Chondrocyte (in vitro differentiated cells): ENCODE measurements around the gene PLCH1. TPM values are rescaled to one million over a fixed set of nuclear protein-coding genes. Genes with fewer than 3 reads are reported as not detected.
"Not testable (repeated sequence)": the region's sequence is repeated elsewhere in the genome, so short reads cannot be mapped to it uniquely, and the experiment has no call there.

Experiments used
- DNase-seq: peaks from one replicate; pipeline ENCODE4 v3.0.0; 2021; ENCODE audit warnings: mixed read lengths, low spot score
- H3K27ac Mint-ChIP-seq: one replicate; pipeline ENCODE4 v1.8.0; 2021; ENCODE audit warnings: mild to moderate bottlenecking, moderate library complexity, mixed read lengths; ENCODE audit not compliant: unreplicated experiment
- H3K27me3 Mint-ChIP-seq: 2 replicates; pipeline ENCODE4 v1.8.0; 2021; ENCODE audit warnings: low read depth, mixed read lengths
- H3K36me3 Mint-ChIP-seq: 2 replicates; pipeline ENCODE4 v1.8.0; 2021; ENCODE audit warnings: low read depth, mixed read lengths
- H3K4me1 Mint-ChIP-seq: 2 replicates; pipeline ENCODE4 v1.8.0; 2021; ENCODE audit warnings: low read depth, mild to moderate bottlenecking, mixed read lengths
- H3K4me3 Mint-ChIP-seq: one replicate; pipeline ENCODE4 v1.8.0; 2021; ENCODE audit warnings: mild to moderate bottlenecking, moderate library complexity, mixed read lengths; ENCODE audit not compliant: unreplicated experiment
- H3K9me3 Mint-ChIP-seq: 2 replicates; pipeline ENCODE4 v1.8.0; 2021; ENCODE audit warnings: low read depth, mixed read lengths
- total RNA-seq: library from RNA; stranded (reverse); gene quantifications from 3 replicates; pipeline ENCODE4 v1.2.1, GENCODE V29; 2021
- TF ChIP-seq, protein P1 (sequence below): fragments of 200-600 bp; sonication (generic); IDR thresholded peaks from 2 replicates; pipeline ENCODE4 v1.5.0; 2021; ENCODE audit warnings: antibody characterized with exemption, mild to moderate bottlenecking, moderate library complexity

PLCH1 gene
- total RNA-seq, 1 donor from 2014 or later = 0.17 TPM

- Mint-ChIP-seq H3K36me3 (no peaks in the 10 kb centered on the region), H3K27ac (no peak overlapping the region), H3K9me3 (no peaks in the 10 kb centered on the region), H3K4me3 (no peak overlapping the region), H3K27me3 (no peaks in the 10 kb centered on the region), H3K4me1 (no peaks in the 10 kb centered on the region)
- TF ChIP-seq, protein P1, sequence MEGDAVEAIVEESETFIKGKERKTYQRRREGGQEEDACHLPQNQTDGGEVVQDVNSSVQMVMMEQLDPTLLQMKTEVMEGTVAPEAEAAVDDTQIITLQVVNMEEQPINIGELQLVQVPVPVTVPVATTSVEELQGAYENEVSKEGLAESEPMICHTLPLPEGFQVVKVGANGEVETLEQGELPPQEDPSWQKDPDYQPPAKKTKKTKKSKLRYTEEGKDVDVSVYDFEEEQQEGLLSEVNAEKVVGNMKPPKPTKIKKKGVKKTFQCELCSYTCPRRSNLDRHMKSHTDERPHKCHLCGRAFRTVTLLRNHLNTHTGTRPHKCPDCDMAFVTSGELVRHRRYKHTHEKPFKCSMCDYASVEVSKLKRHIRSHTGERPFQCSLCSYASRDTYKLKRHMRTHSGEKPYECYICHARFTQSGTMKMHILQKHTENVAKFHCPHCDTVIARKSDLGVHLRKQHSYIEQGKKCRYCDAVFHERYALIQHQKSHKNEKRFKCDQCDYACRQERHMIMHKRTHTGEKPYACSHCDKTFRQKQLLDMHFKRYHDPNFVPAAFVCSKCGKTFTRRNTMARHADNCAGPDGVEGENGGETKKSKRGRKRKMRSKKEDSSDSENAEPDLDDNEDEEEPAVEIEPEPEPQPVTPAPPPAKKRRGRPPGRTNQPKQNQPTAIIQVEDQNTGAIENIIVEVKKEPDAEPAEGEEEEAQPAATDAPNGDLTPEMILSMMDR = no peak
- no peak for DNase-seq
Measured at GRCh38 chr3:155407331-155407730, 337.5 kb downstream of the PLCH1 start.

- peaks cover 3% of the 10 kb centered on the region for H3K27me3 Mint-ChIP-seq
- no peak overlapping the region for H3K4me3 Mint-ChIP-seq
- DNase-seq = no peak
- no peaks in the 10 kb centered on the region for H3K4me1 Mint-ChIP-seq
- TF ChIP-seq, protein P1 = no peak
- no peaks in the 10 kb centered on the region for H3K36me3 Mint-ChIP-seq
- no peak overlapping the region for H3K27ac Mint-ChIP-seq
- H3K9me3 Mint-ChIP-seq = peaks cover 4% of the 10 kb centered on the region
Measured at GRCh38 chr3:155404486-155404885, 340.4 kb downstream of the PLCH1 start.

- Mint-ChIP-seq H3K36me3 (no peaks in the 10 kb centered on the region), H3K9me3 (peaks cover 4% of the 10 kb centered on the region), H3K27ac (no peak overlapping the region), H3K27me3 (peaks cover 3% of the 10 kb centered on the region), H3K4me1 (no peaks in the 10 kb centered on the region), H3K4me3 (no peak overlapping the region)
- TF ChIP-seq, protein P1 = no peak
- DNase-seq = no peak
Measured at GRCh38 chr3:155402656-155403055, 342.2 kb downstream of the PLCH1 start.

DNA sequence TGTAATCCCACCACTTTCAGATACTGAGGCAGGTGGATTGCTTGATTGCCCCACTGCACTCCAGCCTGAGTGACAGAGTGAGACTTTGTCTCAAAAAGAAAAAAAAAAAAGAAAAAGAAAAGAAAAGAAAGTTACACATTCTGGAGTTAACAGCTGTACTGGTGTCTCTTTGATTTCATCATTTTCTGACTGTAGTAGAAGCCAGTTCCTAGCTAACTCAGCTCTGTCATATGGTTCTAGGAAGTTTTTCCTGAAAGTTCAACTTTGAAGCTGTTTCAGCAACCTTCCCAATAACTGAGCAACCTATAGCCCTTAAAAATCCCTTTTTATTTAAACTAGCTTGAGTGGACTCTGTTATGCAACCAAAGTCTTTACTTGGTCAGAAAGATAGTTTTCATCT lies 346.8 kb downstream of the PLCH1 start:
- H3K27ac Mint-ChIP-seq = no peak overlapping the region
- TF ChIP-seq, protein P1 = no peak
- H3K4me3 Mint-ChIP-seq = no peak overlapping the region
- no peaks in the 10 kb centered on the region for H3K36me3 Mint-ChIP-seq
- peaks cover 9% of the 10 kb centered on the region for H3K9me3 Mint-ChIP-seq
- no peaks in the 10 kb centered on the region for H3K4me1 Mint-ChIP-seq
- peaks cover 6% of the 10 kb centered on the region for H3K27me3 Mint-ChIP-seq
- DNase-seq = no peak

DNA sequence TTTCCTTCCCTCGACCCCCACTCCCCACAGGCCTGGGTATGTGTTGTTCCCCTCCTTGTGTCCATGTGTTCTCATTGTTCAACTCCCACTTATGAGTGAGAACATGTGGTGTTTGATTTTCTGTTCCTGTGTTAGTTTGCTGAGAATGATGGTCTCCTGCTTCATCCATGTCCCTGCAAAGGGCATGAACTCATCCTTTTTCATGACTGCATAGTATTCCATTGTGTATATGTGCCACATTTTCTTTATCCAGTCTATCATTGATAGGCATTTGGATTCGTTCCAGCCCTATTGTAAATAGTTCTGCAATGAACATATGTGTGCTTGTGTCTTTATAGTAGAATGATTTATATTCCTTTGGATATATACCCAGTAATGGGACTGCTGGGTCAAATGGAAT lies 350.0 kb downstream of the PLCH1 start:
- H3K36me3 Mint-ChIP-seq, H3K27ac Mint-ChIP-seq, H3K9me3 Mint-ChIP-seq, H3K4me1 Mint-ChIP-seq, H3K4me3 Mint-ChIP-seq, DNase-seq, H3K27me3 Mint-ChIP-seq: not testable (repeated sequence)

- Mint-ChIP-seq H3K27ac (no peak overlapping the region), H3K9me3 (peaks cover 5% of the 10 kb centered on the region), H3K27me3 (peaks cover 8% of the 10 kb centered on the region), H3K36me3 (no peaks in the 10 kb centered on the region), H3K4me1 (peaks cover 9% of the 10 kb centered on the region), H3K4me3 (no peak overlapping the region)
- TF ChIP-seq, protein P1 = no peak
- DNase-seq = no peak
Measured at GRCh38 chr3:155394240-155394639, 350.6 kb downstream of the PLCH1 start.
